Body of pancreas (tissue), 4 donors: ENCODE data around the gene TINAG. TPM values are rescaled to one million over a fixed set of nuclear protein-coding genes. Genes with fewer than 3 reads are reported as not detected.

Source experiments
- ATAC-seq: fragments of 150-250 bp; one replicate; pipeline ENCODE4 v1.9.1; 2016
- DNase-seq, 4 donors: peaks; one replicate each; pipeline ENCODE4 v3.0.0-alpha.2; 2019
- H3K27ac ChIP-seq, 4 donors: fragments of 200-600 bp; sonication (generic); 1 replicate in 3 of 4; 2 replicates in 1 of 4; pipeline versions ENCODE4 v1.5.1 to v1.6.1; 2016 to 2019; ENCODE audit warnings: mild to moderate bottlenecking in 1 of 4, mixed read lengths in 1 of 4, moderate library complexity in 1 of 4
- H3K27me3 ChIP-seq, 2 donors: fragments of 200-600 bp; sonication (generic); one replicate each; pipeline ENCODE4 v1.6.0; 2016; ENCODE audit warnings: mild to moderate bottlenecking in 1 of 2
- H3K36me3 ChIP-seq, 2 donors: fragments of 200-600 bp; sonication (generic); replicated peaks in 1 of 2; 2 replicates each; pipeline ENCODE4 v1.5.1; 2016; ENCODE audit warnings: low read depth in 2 of 2; ENCODE audit not compliant: insufficient read depth in 1 of 2
- H3K4me1 ChIP-seq: fragments of 200-600 bp; sonication (generic); one replicate; pipeline ENCODE4 v1.6.0; 2016
- H3K4me3 ChIP-seq, 2 donors: fragments of 200-600 bp; sonication (generic); 1 replicate in 1 of 2; 2 replicates in 1 of 2; pipeline ENCODE4 v1.5.1; 2016 to 2019
- H3K9me3 ChIP-seq, 3 donors: fragments of 200-600 bp; sonication (generic); 1 replicate in 2 of 3; 2 replicates in 1 of 3; pipeline ENCODE4 v1.5.1; 2016
- POLR2A ChIP-seq, 3 donors: fragments of 450-650 bp; IDR thresholded peaks; one replicate each; pipeline ENCODE4 v1.6.1; 2016; ENCODE audit warnings: antibody characterized with exemption in 3 of 3, mild to moderate bottlenecking in 2 of 3
- WGBS, 2 donors: methylation state at CpG; one replicate each; pipeline ENCODE4 v1.1.5; 2017; 5-methylcytosine and 5-hydroxymethylcytosine counted together
- intact Hi-C: fragments of 100-400 bp; cut with DNase I; formaldehyde crosslinking; loops from one replicate; pipeline ENCODE4 v1.15.1; 2023
- total RNA-seq, 2 donors: library from RNA; depleted of rRNA; stranded (reverse); fragments of >200 nt; gene quantifications; one replicate each; pipeline ENCODE4 v1.1.0, GENCODE V29; 2016
- TF ChIP-seq, protein P1 (sequence below), 7 experiments: fragments of 450-650 bp in 4 of 7; fragments of 200-600 bp in 3 of 7; sonication (generic) in 3 of 7; IDR thresholded peaks; one replicate each; pipeline ENCODE4 v1.5.1; 2016 to 2019; ENCODE audit warnings: antibody characterized with exemption in 7 of 7

Gene TINAG
- total RNA-seq, 2 donors from 2014 or later, result 0.26 TPM; not detected in 1

DNA sequence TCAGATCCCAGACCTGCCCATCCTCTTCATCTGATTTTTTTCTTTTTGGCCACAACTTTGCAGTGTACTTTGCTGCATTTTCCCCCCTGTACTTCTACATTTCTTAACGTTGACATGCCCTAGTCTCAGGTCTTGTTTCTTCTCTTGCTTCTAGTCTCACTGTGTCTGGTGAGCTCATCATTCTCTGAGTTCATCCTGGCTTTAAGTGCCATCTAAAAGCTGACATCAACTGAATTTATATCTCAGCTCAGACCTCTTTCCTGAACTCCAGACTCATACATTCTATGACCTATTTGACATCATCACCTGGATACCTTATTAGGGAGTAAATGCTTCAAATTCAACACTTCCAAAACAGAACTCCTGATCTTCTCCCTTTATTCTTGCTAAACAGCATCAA, 48.9 kb downstream of the TINAG start:
- no peaks in the 10 kb centered on the region for H3K9me3 ChIP-seq
- intact Hi-C loops, result no loop called here
- H3K4me3 ChIP-seq, result no peak overlapping the region
- ATAC-seq, result no peak
- no peaks in the 10 kb centered on the region for H3K4me1 ChIP-seq
- H3K27ac ChIP-seq, result no peak overlapping the region
- H3K36me3 ChIP-seq, result no peaks in the 10 kb centered on the region
- TF ChIP-seq, protein P1, sequence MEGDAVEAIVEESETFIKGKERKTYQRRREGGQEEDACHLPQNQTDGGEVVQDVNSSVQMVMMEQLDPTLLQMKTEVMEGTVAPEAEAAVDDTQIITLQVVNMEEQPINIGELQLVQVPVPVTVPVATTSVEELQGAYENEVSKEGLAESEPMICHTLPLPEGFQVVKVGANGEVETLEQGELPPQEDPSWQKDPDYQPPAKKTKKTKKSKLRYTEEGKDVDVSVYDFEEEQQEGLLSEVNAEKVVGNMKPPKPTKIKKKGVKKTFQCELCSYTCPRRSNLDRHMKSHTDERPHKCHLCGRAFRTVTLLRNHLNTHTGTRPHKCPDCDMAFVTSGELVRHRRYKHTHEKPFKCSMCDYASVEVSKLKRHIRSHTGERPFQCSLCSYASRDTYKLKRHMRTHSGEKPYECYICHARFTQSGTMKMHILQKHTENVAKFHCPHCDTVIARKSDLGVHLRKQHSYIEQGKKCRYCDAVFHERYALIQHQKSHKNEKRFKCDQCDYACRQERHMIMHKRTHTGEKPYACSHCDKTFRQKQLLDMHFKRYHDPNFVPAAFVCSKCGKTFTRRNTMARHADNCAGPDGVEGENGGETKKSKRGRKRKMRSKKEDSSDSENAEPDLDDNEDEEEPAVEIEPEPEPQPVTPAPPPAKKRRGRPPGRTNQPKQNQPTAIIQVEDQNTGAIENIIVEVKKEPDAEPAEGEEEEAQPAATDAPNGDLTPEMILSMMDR (IDR thresholded peaks at IDR 0.05), result no peak
- no peak for TF ChIP-seq POLR2A (IDR thresholded peaks at IDR 0.05)
- no peaks in the 10 kb centered on the region for H3K27me3 ChIP-seq
- whole genome bisulfite sequencing, 2 donors, result 51 to 54% methylated on average over 1 of the region's 1 CpG
- DNase-seq, result no peak

DNA sequence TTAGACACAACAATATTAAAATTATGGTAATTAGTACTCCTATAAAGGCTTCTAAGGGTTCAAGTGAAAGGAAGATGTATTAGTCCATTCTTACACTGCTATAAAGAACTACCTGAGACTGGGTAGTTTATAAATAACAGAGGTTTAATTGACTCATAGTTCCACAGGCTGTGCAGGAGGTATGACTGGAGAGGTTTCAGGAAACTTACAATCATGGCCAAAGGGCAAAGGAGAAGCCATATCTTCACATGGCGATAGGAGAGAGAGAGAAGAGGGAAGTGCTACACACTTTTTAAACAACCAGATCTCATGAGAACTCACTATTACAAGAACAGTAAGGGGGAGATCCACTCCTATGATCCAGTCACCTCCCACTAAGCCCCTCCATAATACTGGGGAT, 52.9 kb downstream of the TINAG start:
- Histone ChIP-seq H3K9me3 (no peaks in the 10 kb centered on the region), H3K36me3 (no peaks in the 10 kb centered on the region), H3K4me1 (no peaks in the 10 kb centered on the region), H3K4me3 (no peak overlapping the region), H3K27ac (no peak overlapping the region), H3K27me3 (no peaks in the 10 kb centered on the region)
- ATAC-seq, result no peak
- intact Hi-C loops, result no loop called here
- no peak for TF ChIP-seq POLR2A (IDR thresholded peaks at IDR 0.05)
- TF ChIP-seq, protein P1 (IDR thresholded peaks at IDR 0.05), result no peak
- no peak for DNase-seq
- WGBS, 2 donors, result 64 to 83% methylated on average over 1 of the region's 1 CpG

DNA sequence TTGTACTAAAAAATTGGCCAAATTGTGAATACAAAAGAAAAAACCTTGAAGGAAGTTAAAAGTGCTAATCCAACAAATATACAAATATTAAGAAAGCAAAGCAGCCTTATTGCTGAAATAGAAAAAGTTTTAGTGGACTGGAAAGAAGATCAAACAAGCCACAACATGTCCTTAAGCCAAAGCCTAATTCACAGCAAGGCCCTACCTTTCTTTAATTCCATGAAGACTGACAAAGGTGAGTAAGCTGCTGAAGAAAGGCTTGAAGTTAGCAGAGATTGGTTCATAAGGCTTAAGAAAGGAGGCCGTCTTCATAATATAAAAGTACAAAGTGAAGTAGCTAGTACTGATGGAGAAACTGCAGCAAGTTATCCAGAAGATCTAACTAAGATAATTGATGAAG, 53.5 kb downstream of the TINAG start:
- no peak overlapping the region for H3K27ac ChIP-seq
- no peaks in the 10 kb centered on the region for H3K27me3 ChIP-seq
- no peaks in the 10 kb centered on the region for H3K4me1 ChIP-seq
- WGBS, 2 donors, result 70 to 84% methylated on average over 1 of the region's 1 CpG
- H3K36me3 ChIP-seq, result no peaks in the 10 kb centered on the region
- H3K4me3 ChIP-seq, result no peak overlapping the region
- intact Hi-C loops, result no loop called here
- ATAC-seq (no peak), DNase-seq (no peak)
- TF ChIP-seq, protein P1 (IDR thresholded peaks at IDR 0.05), result no peak
- TF ChIP-seq POLR2A (IDR thresholded peaks at IDR 0.05), result no peak
- H3K9me3 ChIP-seq, result no peaks in the 10 kb centered on the region

DNA sequence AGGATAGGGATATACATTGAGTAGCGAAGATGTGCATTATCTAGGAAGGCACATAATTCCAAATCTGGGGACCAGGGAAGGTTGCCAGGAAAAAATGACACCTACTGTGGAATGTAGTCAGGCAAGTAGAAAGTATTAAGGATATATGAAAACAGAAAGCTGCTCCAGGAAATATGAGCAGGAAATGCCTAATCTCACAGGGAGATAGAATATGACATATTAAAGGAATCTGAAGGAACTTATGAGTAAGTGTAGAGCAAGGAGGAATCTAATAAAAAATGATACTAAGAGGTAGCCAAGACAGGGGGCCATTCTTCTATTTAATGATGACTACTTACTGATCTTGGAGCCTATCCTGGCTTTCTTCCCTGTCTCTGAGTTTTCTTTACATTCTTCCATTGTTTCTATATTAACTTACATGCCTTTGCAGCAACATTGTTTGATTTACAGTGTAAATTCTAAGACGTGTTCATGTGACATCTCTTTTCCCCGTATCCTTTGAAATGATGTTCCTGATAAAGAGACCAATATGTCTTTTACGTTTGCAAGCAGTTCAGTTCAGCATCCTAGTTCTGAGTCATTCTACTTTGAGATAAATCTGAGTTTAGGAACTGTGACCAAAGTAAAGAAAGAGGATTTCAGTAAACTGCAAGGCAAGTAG, 58.6 kb downstream of the TINAG start:
- DNase-seq (no peak), ATAC-seq (no peak)
- no peaks in the 10 kb centered on the region for H3K36me3 ChIP-seq
- intact Hi-C loops, result no loop called here
- WGBS, 2 donors, result 38 to 51% methylated on average over 4 of the region's 4 CpGs
- no peak overlapping the region for H3K4me3 ChIP-seq
- H3K27ac ChIP-seq, result no peak overlapping the region
- no peaks in the 10 kb centered on the region for H3K4me1 ChIP-seq
- H3K27me3 ChIP-seq, result no peaks in the 10 kb centered on the region
- no peak for TF ChIP-seq POLR2A (IDR thresholded peaks at IDR 0.05)
- TF ChIP-seq, protein P1 (IDR thresholded peaks at IDR 0.05), result no peak
- H3K9me3 ChIP-seq, result no peaks in the 10 kb centered on the region

DNA sequence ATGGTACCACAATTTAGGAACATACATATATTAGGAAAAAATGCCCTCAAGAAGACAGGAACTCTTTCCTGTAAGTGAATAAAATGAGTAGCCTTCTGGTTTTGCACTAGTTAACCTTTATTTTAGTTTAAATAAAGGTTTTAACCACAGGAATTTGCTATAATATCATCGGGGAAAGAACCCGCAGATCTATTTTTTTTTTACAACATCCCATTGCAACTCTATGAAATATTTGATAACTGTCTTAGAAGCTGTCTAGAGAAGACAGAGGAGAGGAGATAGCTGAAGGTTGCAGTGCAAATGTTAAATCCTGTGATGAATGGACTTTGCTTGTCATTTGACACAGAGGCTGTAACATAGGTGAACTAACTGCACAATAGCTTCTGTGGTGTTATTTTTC, 69.5 kb downstream of the TINAG start:
- WGBS, 2 donors, result 57 to 60% methylated on average over 2 of the region's 2 CpGs
- Histone ChIP-seq H3K4me1 (no peaks in the 10 kb centered on the region), H3K27me3 (no peaks in the 10 kb centered on the region), H3K36me3 (no peaks in the 10 kb centered on the region), H3K9me3 (no peaks in the 10 kb centered on the region), H3K27ac (no peak overlapping the region), H3K4me3 (no peak overlapping the region)
- ATAC-seq (no peak), DNase-seq (no peak)
- TF ChIP-seq, protein P1 (IDR thresholded peaks at IDR 0.05), result no peak
- TF ChIP-seq POLR2A (IDR thresholded peaks at IDR 0.05), result no peak
- intact Hi-C loops, result no loop called here
